SIG-M5 (cell line): ENCODE measurements around the gene ATP6AP1.

ENCODE experiments used
- DNase-seq: peaks from one replicate; lab custom pipeline; 2025; lab: John Stamatoyannopoulos, UW

The ATP6AP1 gene

GRCh38 chrX:154449618-154450017, 21.1 kb downstream of the ATP6AP1 start:
- DNase-seq = no peak

- DNase-seq = no peak
These were observed 21.8 kb downstream of the ATP6AP1 start for GRCh38 chrX:154450312-154450711.

GRCh38 chrX:154452823-154453222, 24.3 kb downstream of the ATP6AP1 start:
- DNase-seq = no peak

GRCh38 chrX:154457491-154458115, 29.1 kb downstream of the ATP6AP1 start:
- DNase-seq = no peak

GRCh38 chrX:154458116-154458953, 29.9 kb downstream of the ATP6AP1 start, which contains the start of gene PLXNA3:
PLXNA3 (plus strand) TSS chrX:154458281; CDS start chrX:154460184, 1,903 bp downstream.
- DNase-seq = no peak

- no peak for DNase-seq
These were observed 30.7 kb downstream of the ATP6AP1 start for GRCh38 chrX:154458954-154459778.

GRCh38 chrX:154459832-154460231, 31.4 kb downstream of the ATP6AP1 start:
- no peak for DNase-seq

- no peak for DNase-seq
These were observed 31.8 kb downstream of the ATP6AP1 start for GRCh38 chrX:154460326-154460725.

- DNase-seq = no peak
These were observed 33.9 kb downstream of the ATP6AP1 start for GRCh38 chrX:154462396-154462795.

GRCh38 chrX:154463611-154464220, 35.2 kb downstream of the ATP6AP1 start:
- DNase-seq = no peak

GRCh38 chrX:154464806-154465365, 36.4 kb downstream of the ATP6AP1 start:
- DNase-seq = no peak

- DNase-seq = no peak
These were observed 37.1 kb downstream of the ATP6AP1 start for GRCh38 chrX:154465601-154466000.

- no peak for DNase-seq
These were observed 37.6 kb downstream of the ATP6AP1 start for GRCh38 chrX:154466036-154466435.

- no peak for DNase-seq
These were observed 38.4 kb downstream of the ATP6AP1 start for GRCh38 chrX:154466907-154467306.

- no peak for DNase-seq
These were observed 39.1 kb downstream of the ATP6AP1 start for GRCh38 chrX:154467556-154467955.

GRCh38 chrX:154468217-154468616, 39.7 kb downstream of the ATP6AP1 start:
- DNase-seq = no peak

GRCh38 chrX:154469114-154469513, 40.6 kb downstream of the ATP6AP1 start:
- DNase-seq = no peak

- DNase-seq = no peak
These were observed 41.4 kb downstream of the ATP6AP1 start for GRCh38 chrX:154469880-154470279.

GRCh38 chrX:154470434-154470833, 42.0 kb downstream of the ATP6AP1 start:
- DNase-seq = no peak

- DNase-seq = no peak
These were observed 42.6 kb downstream of the ATP6AP1 start for GRCh38 chrX:154470914-154471568.
